Osteocyte (in vitro differentiated cells): ENCODE data around the gene OSBP2. TPM values are rescaled to one million over a fixed set of nuclear protein-coding genes. Genes with fewer than 3 reads are reported as not detected.

Source experiments
- DNase-seq: peaks from one replicate; pipeline ENCODE4 v3.0.0; 2021; ENCODE audit warnings: mixed read lengths; ENCODE audit not compliant: unreplicated experiment; ENCODE audit errors: extremely low spot score
- H3K27ac Mint-ChIP-seq: one replicate; pipeline ENCODE4 v1.8.0; 2021; ENCODE audit warnings: mild to moderate bottlenecking, mixed read lengths; ENCODE audit not compliant: unreplicated experiment
- H3K27me3 Mint-ChIP-seq: one replicate; pipeline ENCODE4 v1.8.0; 2021; ENCODE audit warnings: mixed read lengths; ENCODE audit not compliant: unreplicated experiment
- H3K36me3 Mint-ChIP-seq: one replicate; pipeline ENCODE4 v1.8.0; 2021; ENCODE audit warnings: mixed read lengths; ENCODE audit not compliant: unreplicated experiment
- H3K4me1 Mint-ChIP-seq: one replicate; pipeline ENCODE4 v1.8.0; 2021; ENCODE audit warnings: mixed read lengths; ENCODE audit not compliant: unreplicated experiment
- H3K4me3 Mint-ChIP-seq: one replicate; pipeline ENCODE4 v1.8.0; 2021; ENCODE audit warnings: mild to moderate bottlenecking, moderate library complexity, mixed read lengths; ENCODE audit not compliant: unreplicated experiment
- H3K9me3 Mint-ChIP-seq: one replicate; pipeline ENCODE4 v1.8.0; 2021; ENCODE audit warnings: mixed read lengths; ENCODE audit not compliant: unreplicated experiment
- CTCF ChIP-seq: fragments of 200-600 bp; sonication (generic); IDR thresholded peaks from 2 replicates; pipeline ENCODE4 v1.5.0; 2021; ENCODE audit warnings: antibody characterized with exemption, mild to moderate bottlenecking, moderate library complexity
- total RNA-seq: library from RNA; stranded (reverse); gene quantifications from 2 replicates; pipeline ENCODE4 v1.2.1, GENCODE V29; 2021

Gene OSBP2
- total RNA-seq, 1 donor from 2014 or later: 3.8 TPM

- Mint-ChIP-seq H3K27me3 (peaks cover 5% of the 10 kb centered on the region), H3K4me1 (peaks cover 5% of the 10 kb centered on the region), H3K4me3 (no peak overlapping the region), H3K36me3 (no peaks in the 10 kb centered on the region), H3K9me3 (peaks cover 9% of the 10 kb centered on the region), H3K27ac (no peak overlapping the region)
- no peak for TF ChIP-seq CTCF
- peak; percentile 40 for DNase-seq
Observed at GRCh38 chr22:30837531-30837930, 142.9 kb downstream of the OSBP2 start.

- H3K36me3 Mint-ChIP-seq: no peaks in the 10 kb centered on the region
- TF ChIP-seq CTCF: no peak
- H3K27me3 Mint-ChIP-seq: peaks cover 5% of the 10 kb centered on the region
- no peak overlapping the region for H3K27ac Mint-ChIP-seq
- DNase-seq: peak; percentile 56
- H3K9me3 Mint-ChIP-seq: peaks cover 9% of the 10 kb centered on the region
- H3K4me3 Mint-ChIP-seq: no peak overlapping the region
- peaks cover 3% of the 10 kb centered on the region for H3K4me1 Mint-ChIP-seq
Observed at GRCh38 chr22:30838111-30838510, 143.4 kb downstream of the OSBP2 start.

GRCh38 chr22:30841273-30841672 is 146.6 kb downstream of the OSBP2 start:
- no peak for DNase-seq
- no peak overlapping the region for H3K4me3 Mint-ChIP-seq
- H3K9me3 Mint-ChIP-seq: peaks cover 9% of the 10 kb centered on the region
- TF ChIP-seq CTCF: no peak
- H3K27me3 Mint-ChIP-seq: peaks cover 5% of the 10 kb centered on the region
- H3K4me1 Mint-ChIP-seq: peaks cover 2% of the 10 kb centered on the region
- H3K36me3 Mint-ChIP-seq: no peaks in the 10 kb centered on the region
- H3K27ac Mint-ChIP-seq: no peak overlapping the region

GRCh38 chr22:30843245-30843644 is 148.6 kb downstream of the OSBP2 start:
- H3K4me1 Mint-ChIP-seq: peaks cover 2% of the 10 kb centered on the region
- peaks cover 5% of the 10 kb centered on the region for H3K9me3 Mint-ChIP-seq
- no peak overlapping the region for H3K4me3 Mint-ChIP-seq
- H3K27me3 Mint-ChIP-seq: peaks cover 7% of the 10 kb centered on the region
- no peak for DNase-seq
- H3K36me3 Mint-ChIP-seq: no peaks in the 10 kb centered on the region
- no peak overlapping the region for H3K27ac Mint-ChIP-seq
- TF ChIP-seq CTCF: no peak

GRCh38 chr22:30847583-30847982 is 152.9 kb downstream of the OSBP2 start:
- DNase-seq: no peak
- Mint-ChIP-seq H3K4me1 (peaks cover 2% of the 10 kb centered on the region), H3K36me3 (peaks cover 2% of the 10 kb centered on the region), H3K27ac (no peak overlapping the region), H3K4me3 (no peak overlapping the region), H3K9me3 (peaks cover 16% of the 10 kb centered on the region), H3K27me3 (peaks cover 35% of the 10 kb centered on the region)
- no peak for TF ChIP-seq CTCF
